ENCODE results near the gene DIP2C.

DIP2C gene

DNA sequence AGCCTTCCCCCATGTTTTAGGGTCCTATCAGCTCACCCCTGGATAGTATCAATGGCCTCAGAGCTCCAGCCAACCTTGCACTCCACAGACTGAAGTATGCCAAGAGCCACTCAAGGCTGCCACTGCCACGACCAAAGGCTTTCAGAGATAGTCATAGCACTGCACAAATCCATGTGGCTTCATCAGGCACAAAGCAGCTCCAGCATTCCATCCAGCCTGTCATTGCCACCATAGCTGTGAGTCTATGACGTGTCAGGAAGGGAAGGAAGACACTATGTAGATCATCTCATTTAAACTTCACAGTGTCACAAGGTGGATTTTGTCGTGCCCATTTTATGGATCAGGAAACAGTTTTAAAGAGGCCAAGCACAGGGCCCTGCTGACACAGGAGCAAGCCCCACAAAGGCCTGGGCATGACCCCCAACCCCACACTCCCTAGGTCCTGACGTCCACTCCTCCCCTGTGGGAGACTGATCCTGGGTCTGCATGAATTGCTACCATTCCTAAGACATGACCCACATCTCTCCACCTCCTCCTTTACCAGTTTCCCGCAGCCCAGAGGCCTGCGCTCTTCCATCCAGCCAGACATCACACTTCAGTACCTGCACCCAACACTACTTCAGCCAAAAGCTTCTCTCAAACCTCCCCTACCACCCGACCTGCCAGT is 119.4 kb downstream of the DIP2C start:
- ChIA-PET POLR2A (no interaction called here), CTCF (no interaction called here)
- DNase-seq (ENCODE audit: extremely low spot score) = no peak
- TF ChIP-seq FOXA1 (IDR thresholded peaks at IDR 0.05) = no peak
- TF ChIP-seq, protein P1, sequence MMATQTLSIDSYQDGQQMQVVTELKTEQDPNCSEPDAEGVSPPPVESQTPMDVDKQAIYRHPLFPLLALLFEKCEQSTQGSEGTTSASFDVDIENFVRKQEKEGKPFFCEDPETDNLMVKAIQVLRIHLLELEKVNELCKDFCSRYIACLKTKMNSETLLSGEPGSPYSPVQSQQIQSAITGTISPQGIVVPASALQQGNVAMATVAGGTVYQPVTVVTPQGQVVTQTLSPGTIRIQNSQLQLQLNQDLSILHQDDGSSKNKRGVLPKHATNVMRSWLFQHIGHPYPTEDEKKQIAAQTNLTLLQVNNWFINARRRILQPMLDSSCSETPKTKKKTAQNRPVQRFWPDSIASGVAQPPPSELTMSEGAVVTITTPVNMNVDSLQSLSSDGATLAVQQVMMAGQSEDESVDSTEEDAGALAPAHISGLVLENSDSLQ (IDR thresholded peaks at IDR 0.05) = no peak
- TF ChIP-seq ELF4 (IDR thresholded peaks at IDR 0.05) = no peak
- TF ChIP-seq FOXM1 (IDR thresholded peaks at IDR 0.05; ENCODE audit: borderline replicate concordance) = no peak
- TF ChIP-seq SP1 (IDR thresholded peaks at IDR 0.05) = no peak
- TF ChIP-seq ARNT (IDR thresholded peaks at IDR 0.05) = no peak
- TF ChIP-seq L3MBTL2 (conservative IDR thresholded peaks at IDR 0.05) = no peak
- TF ChIP-seq SUZ12 (IDR thresholded peaks at IDR 0.05) = no peak
- TF ChIP-seq CTBP1 (IDR thresholded peaks at IDR 0.05; ENCODE audit: borderline replicate concordance) = no peak

DNA sequence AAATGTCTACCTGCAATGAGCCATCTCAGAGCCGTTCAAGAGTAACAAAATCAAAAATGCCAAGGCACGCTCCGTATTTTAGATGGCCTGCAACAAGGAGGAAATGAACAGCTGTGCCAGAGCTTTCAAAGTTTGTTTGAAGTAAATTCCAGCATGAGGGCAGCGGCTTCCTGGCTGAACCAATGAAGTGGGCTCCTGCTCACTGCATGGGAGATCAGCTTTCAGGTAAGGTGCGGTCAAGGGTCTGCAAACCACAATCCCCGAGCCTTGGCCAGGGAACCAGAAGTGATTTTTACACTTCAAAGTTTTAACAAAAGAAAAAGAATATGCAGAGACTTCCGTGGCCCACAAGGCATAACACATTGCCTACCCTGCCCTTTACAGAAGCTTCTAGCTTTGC is 120.6 kb downstream of the DIP2C start:
- ChIA-PET POLR2A (no interaction called here), CTCF (no interaction called here)
- TF ChIP-seq CTBP1 (IDR thresholded peaks at IDR 0.05; ENCODE audit: borderline replicate concordance) (no peak), LEF1 (IDR thresholded peaks at IDR 0.05; ENCODE audit: borderline replicate concordance) (no peak), ZNF384 (IDR thresholded peaks at IDR 0.05) (no peak), BHLHE40 (IDR thresholded peaks at IDR 0.05; ENCODE audit: borderline replicate concordance) (no peak), SUZ12 (IDR thresholded peaks at IDR 0.05) (no peak), SP1 (IDR thresholded peaks at IDR 0.05) (no peak), TARDBP (IDR thresholded peaks at IDR 0.05) (no peak)
- TF ChIP-seq, protein P1 (IDR thresholded peaks at IDR 0.05) = no peak

DNA sequence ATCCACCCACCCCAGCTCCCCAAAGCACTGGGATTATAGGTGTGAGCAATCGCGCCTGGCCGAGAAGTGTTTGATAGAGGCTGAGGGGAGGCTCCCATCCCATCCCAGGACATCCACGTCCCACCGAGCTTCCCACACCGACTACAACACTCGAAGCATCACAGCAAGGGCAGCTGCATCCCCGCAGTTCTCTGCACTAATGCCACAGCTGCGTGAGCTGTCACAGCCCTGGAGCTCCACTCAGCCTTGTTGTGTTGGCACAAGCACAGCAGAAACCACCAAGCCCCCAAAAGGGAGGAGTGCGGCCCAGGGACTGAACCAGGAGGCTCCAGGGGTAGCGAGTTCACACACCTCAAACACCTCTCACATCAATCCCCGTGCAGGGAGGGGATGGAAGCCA is 121.6 kb downstream of the DIP2C start:
- CTCF ChIA-PET = no interaction called here
- POLR2A ChIA-PET = no interaction called here
- no peak for DNase-seq (ENCODE audit: extremely low spot score)
- no peak for TF ChIP-seq FOXA1 (IDR thresholded peaks at IDR 0.05)
- TF ChIP-seq, protein P1 (IDR thresholded peaks at IDR 0.05) = no peak
- no peak for TF ChIP-seq L3MBTL2 (conservative IDR thresholded peaks at IDR 0.05)
- no peak for TF ChIP-seq NFRKB (IDR thresholded peaks at IDR 0.05)
- no peak for TF ChIP-seq ZNF384 (IDR thresholded peaks at IDR 0.05)
- TF ChIP-seq BHLHE40 (IDR thresholded peaks at IDR 0.05; ENCODE audit: borderline replicate concordance) = no peak
- TF ChIP-seq SUZ12 (IDR thresholded peaks at IDR 0.05) = no peak
- no peak for TF ChIP-seq FOXM1 (IDR thresholded peaks at IDR 0.05; ENCODE audit: borderline replicate concordance)
- TF ChIP-seq HDGF (IDR thresholded peaks at IDR 0.05; ENCODE audit: borderline replicate concordance) = no peak
- no peak for TF ChIP-seq LEF1 (IDR thresholded peaks at IDR 0.05; ENCODE audit: borderline replicate concordance)
- TF ChIP-seq FOXK2 (IDR thresholded peaks at IDR 0.05) = no peak

More for the DNA sequence above, 120.6 kb downstream of the DIP2C start:
- no peak for DNase-seq (ENCODE audit: extremely low spot score)

DNA sequence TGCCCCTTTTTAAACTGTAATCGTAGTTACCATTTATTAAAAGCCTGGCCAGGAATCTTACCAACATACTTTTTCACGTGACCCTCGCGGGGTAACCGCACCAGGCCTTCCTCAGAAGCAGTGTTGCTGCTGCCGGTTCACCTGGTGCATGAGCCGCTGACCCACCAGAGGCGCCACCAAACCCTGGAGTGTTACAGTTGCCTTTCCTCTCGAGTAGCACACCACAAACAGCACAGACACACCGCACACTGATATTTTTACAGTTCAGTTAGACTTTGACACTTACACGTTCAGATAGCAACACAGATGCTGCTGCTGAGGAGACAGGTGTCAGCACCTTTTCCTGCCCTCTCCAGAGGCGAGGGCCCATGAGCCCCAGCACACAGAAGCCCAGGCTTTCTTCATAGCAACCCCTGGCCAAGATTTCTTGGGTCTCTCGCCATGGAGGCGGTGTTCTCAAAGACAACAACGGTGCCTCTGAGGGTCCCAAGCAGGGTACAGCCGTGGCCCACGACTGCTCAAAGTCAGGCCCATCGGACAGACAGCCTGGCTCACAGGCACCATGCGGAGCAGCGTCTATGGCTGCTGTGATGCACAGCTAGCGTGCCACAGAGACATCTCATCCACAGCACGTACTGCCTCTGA is 123.1 kb downstream of the DIP2C start:
- TF ChIP-seq CTBP1 (IDR thresholded peaks at IDR 0.05; ENCODE audit: borderline replicate concordance) = no peak
- TF ChIP-seq L3MBTL2 (conservative IDR thresholded peaks at IDR 0.05) = no peak
- TF ChIP-seq FOXA1 (IDR thresholded peaks at IDR 0.05) = no peak
- no peak for TF ChIP-seq BHLHE40 (IDR thresholded peaks at IDR 0.05; ENCODE audit: borderline replicate concordance)
- no peak for TF ChIP-seq SP1 (IDR thresholded peaks at IDR 0.05)
- TF ChIP-seq, protein P1 (IDR thresholded peaks at IDR 0.05) = no peak
- no peak for TF ChIP-seq SUZ12 (IDR thresholded peaks at IDR 0.05)
- no peak for TF ChIP-seq ELF4 (IDR thresholded peaks at IDR 0.05)
- no peak for TF ChIP-seq NFRKB (IDR thresholded peaks at IDR 0.05)
- TF ChIP-seq LEF1 (IDR thresholded peaks at IDR 0.05; ENCODE audit: borderline replicate concordance) = no peak
- TF ChIP-seq HDGF (IDR thresholded peaks at IDR 0.05; ENCODE audit: borderline replicate concordance) = no peak
- no peak for TF ChIP-seq ZNF384 (IDR thresholded peaks at IDR 0.05)
- TF ChIP-seq ARNT (IDR thresholded peaks at IDR 0.05) = no peak
- no peak for TF ChIP-seq FOXM1 (IDR thresholded peaks at IDR 0.05; ENCODE audit: borderline replicate concordance)
- TF ChIP-seq TARDBP (IDR thresholded peaks at IDR 0.05) = no peak
- ChIA-PET POLR2A (no interaction called here), CTCF (no interaction called here)
- no peak for DNase-seq (ENCODE audit: extremely low spot score)

DNA sequence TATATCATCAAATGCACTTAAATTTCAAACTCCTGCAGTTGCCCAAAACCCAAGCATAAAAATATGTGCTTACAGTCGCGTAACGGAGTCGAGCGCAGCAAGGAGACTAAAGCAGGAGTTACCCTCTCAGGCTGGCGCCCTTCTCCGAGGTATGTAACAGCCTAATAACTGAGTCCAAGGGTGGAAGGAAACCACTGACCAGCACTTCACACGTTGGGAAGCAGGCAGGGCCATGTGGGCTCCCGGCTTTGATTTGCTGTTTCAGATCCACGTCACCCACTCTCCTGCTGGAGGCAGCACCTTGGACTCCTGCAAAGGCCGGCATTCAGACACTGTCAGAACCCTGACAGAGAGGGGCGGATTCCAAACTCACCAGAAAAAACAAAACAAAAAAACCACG is 123.8 kb downstream of the DIP2C start:
- DNase-seq (ENCODE audit: extremely low spot score) = no peak
- ChIA-PET POLR2A (no interaction called here), CTCF (no interaction called here)
- no peak for TF ChIP-seq BHLHE40 (IDR thresholded peaks at IDR 0.05; ENCODE audit: borderline replicate concordance)
- no peak for TF ChIP-seq FOXM1 (IDR thresholded peaks at IDR 0.05; ENCODE audit: borderline replicate concordance)
- no peak for TF ChIP-seq TARDBP (IDR thresholded peaks at IDR 0.05)
- no peak for TF ChIP-seq SUZ12 (IDR thresholded peaks at IDR 0.05)
- no peak for TF ChIP-seq ARNT (IDR thresholded peaks at IDR 0.05)
- no peak for TF ChIP-seq L3MBTL2 (conservative IDR thresholded peaks at IDR 0.05)
- TF ChIP-seq FOXA1 (IDR thresholded peaks at IDR 0.05) = no peak
- TF ChIP-seq FOXK2 (IDR thresholded peaks at IDR 0.05) = no peak
- TF ChIP-seq HDGF (IDR thresholded peaks at IDR 0.05; ENCODE audit: borderline replicate concordance) = no peak
- TF ChIP-seq ELF4 (IDR thresholded peaks at IDR 0.05) = no peak
- TF ChIP-seq, protein P1 (IDR thresholded peaks at IDR 0.05) = no peak
- TF ChIP-seq CTBP1 (IDR thresholded peaks at IDR 0.05; ENCODE audit: borderline replicate concordance) = no peak
- no peak for TF ChIP-seq SP1 (IDR thresholded peaks at IDR 0.05)
- no peak for TF ChIP-seq NFRKB (IDR thresholded peaks at IDR 0.05)
- no peak for TF ChIP-seq ZNF384 (IDR thresholded peaks at IDR 0.05)

Measured in HEK293T (cell line).